CD4-positive, alpha-beta memory T cell (primary cell): ENCODE results near the gene EXOG. TPM values are rescaled to one million over a fixed set of nuclear protein-coding genes. Genes with fewer than 3 reads are reported as not detected.

ENCODE experiments used
- CTCF ChIA-PET: fragments of 350-600 bp; sonication (Branson Sonifier 250); formaldehyde crosslinking; loops from one replicate; lab custom pipeline; 2021; ENCODE audit warnings: inconsistent platforms; ENCODE audit not compliant: partially characterized antibody; lab: Charles Lee
- POLR2A ChIA-PET: fragments of 350-600 bp; sonication (Branson Sonifier 250); formaldehyde crosslinking; loops from one replicate; lab custom pipeline; 2021; ENCODE audit not compliant: partially characterized antibody; lab: Charles Lee
- DNase-seq, 5 donors: peaks; one replicate each; pipeline versions ENCODE4 v3.0.0 to v3.0.0-alpha.2; 2020 to 2022; ENCODE audit warnings: mixed read lengths in 1 of 5
- H3K27ac ChIP-seq: one replicate; pipeline ENCODE4 v1.7.0; 2013; ENCODE audit warnings: low read depth, low read length
- H3K27me3 ChIP-seq: 2 replicates; pipeline ENCODE4 v1.7.0; 2013; ENCODE audit warnings: mild to moderate bottlenecking, low read length, moderate library complexity; ENCODE audit not compliant: insufficient read depth
- H3K36me3 ChIP-seq: 2 replicates; pipeline ENCODE4 v1.7.0; 2013; ENCODE audit warnings: mild to moderate bottlenecking, low read length, moderate library complexity; ENCODE audit not compliant: insufficient read depth
- H3K4me1 ChIP-seq: 2 replicates; pipeline ENCODE4 v1.7.0; 2013; ENCODE audit warnings: mild to moderate bottlenecking, low read length, moderate library complexity; ENCODE audit not compliant: insufficient read depth
- H3K4me3 ChIP-seq, 2 donors: one replicate each; pipeline ENCODE4 v1.7.0; 2013; ENCODE audit warnings: low read length in 2 of 2, mild to moderate bottlenecking in 1 of 2
- H3K9me3 ChIP-seq, 2 donors: one replicate each; pipeline ENCODE4 v1.7.0; 2013; ENCODE audit warnings: low read length in 2 of 2, control low read depth in 1 of 2; ENCODE audit not compliant: control insufficient read depth in 1 of 2
- H3K27ac Mint-ChIP-seq, 7 donors: one replicate each; pipeline ENCODE4 v1.8.0; 2020 to 2021; ENCODE audit warnings: mixed read lengths in 7 of 7, mild to moderate bottlenecking in 6 of 7, inconsistent platforms in 3 of 7, moderate library complexity in 3 of 7
- H3K27me3 Mint-ChIP-seq, 2 donors: one replicate each; pipeline ENCODE4 v1.8.0; 2020 to 2021; ENCODE audit warnings: mixed read lengths in 2 of 2
- H3K36me3 Mint-ChIP-seq, 2 donors: one replicate each; pipeline ENCODE4 v1.8.0; 2020 to 2021; ENCODE audit warnings: mixed read lengths in 2 of 2, inconsistent platforms in 1 of 2, mild to moderate bottlenecking in 1 of 2
- H3K4me1 Mint-ChIP-seq, 4 donors: one replicate each; pipeline ENCODE4 v1.8.0; 2020 to 2021; ENCODE audit warnings: mixed read lengths in 4 of 4, mild to moderate bottlenecking in 1 of 4
- H3K4me3 Mint-ChIP-seq, 8 donors: one replicate each; pipeline ENCODE4 v1.8.0; 2020 to 2021; ENCODE audit warnings: mixed read lengths in 8 of 8, mild to moderate bottlenecking in 7 of 8, moderate library complexity in 6 of 8, inconsistent platforms in 3 of 8
- H3K9me3 Mint-ChIP-seq, 8 donors: one replicate each; pipeline ENCODE4 v1.8.0; 2020 to 2021; ENCODE audit warnings: mixed read lengths in 8 of 8, mild to moderate bottlenecking in 5 of 8, inconsistent platforms in 3 of 8, moderate library complexity in 1 of 8
- intact Hi-C: fragments of 100-400 bp; cut with micrococcal nuclease; formaldehyde crosslinking; loops from one replicate; pipeline ENCODE4 v1.15.1; 2023
- polyA plus RNA-seq, 2 donors: library from polyadenylated mRNA; unstranded; fragments of 300-500 nt; fragmentation: Illumina TruSeq; gene quantifications; one replicate each; pipeline ENCODE4 v1.2.3, GENCODE V29; 2021
- total RNA-seq, 2 experiments: library from RNA; stranded (reverse); gene quantifications; one replicate each; pipeline ENCODE4 v1.2.3, GENCODE V29; 2021

EXOG gene
- total and polyA plus RNA-seq, 4 experiments from 2014 or later: 2.6 to 33.3 (median 21.4) TPM

DNA sequence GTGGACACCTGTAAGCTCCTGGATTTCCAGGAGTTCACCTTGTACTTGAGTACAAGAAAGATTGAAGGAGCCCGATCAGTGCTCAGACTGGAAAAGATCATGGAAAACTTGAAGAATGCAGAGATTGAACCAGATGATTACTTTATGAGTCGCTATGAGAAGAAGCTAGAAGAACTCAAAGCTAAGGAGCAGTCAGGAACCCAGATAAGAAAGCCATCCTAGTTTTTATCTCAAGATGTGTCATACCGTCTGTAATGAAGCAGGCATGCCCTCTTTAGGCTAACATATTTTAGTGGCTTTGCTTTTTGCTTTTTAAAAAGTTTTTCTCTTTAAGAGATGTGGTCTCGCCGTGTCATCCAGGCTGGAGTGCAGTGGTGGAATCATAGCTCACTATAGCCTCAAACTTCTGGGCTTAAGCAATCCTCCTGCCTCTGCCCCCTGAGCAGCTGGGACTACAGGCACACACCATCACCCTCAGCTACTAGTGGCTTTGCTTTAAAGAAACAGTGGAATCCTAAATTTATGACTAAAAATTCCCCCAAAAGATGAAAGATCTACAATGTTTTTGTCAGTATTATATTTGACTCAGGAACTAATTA lies 28.1 kb downstream of the EXOG start:
- CTCF ChIA-PET: interaction anchor here (0.9 to 9.3 kb wide), 8 partner anchors 13 to 476 kb away, joined by 3 to 196 read pairs (median 5); partner anchors contain the start of gene EXOG
- intact Hi-C loops: no loop called here

DNA sequence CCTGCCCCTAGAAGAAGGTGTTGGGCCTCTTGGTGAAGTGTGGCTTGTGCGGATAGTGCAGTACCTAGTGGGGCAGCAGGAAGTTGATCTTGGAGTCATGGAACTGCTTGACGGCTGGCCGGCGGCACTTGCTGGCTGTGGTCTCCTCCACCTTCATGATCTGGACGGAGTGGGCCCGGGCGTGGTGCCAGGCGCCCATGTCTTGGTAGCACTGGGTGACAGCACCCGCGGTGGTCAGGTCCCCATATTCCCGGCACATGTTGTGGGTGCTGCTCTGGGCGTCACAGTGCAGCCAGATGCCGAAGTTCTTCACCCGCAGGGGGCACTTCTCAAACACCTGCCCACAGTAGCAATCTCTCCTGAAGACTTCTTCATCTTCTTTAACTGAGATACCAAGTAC lies 30.7 kb downstream of the EXOG start:
- Histone ChIP-seq H3K27ac (no peak overlapping the region), H3K4me1 (no peaks in the 10 kb centered on the region), H3K27me3 (no peaks in the 10 kb centered on the region), H3K36me3 (peaks cover 6% of the 10 kb centered on the region), H3K4me3 (no peak overlapping the region), H3K9me3 (no peaks in the 10 kb centered on the region)
- H3K4me3 Mint-ChIP-seq: no peak overlapping the region
- H3K27me3 Mint-ChIP-seq: no peaks in the 10 kb centered on the region
- ChIA-PET CTCF (interaction anchor here (1.3 to 9.3 kb wide), 3 partner anchors 108 to 473 kb away, joined by 3 to 196 read pairs (median 9); no protein-coding TSS in a partner anchor), POLR2A (no interaction called here)
- peaks cover 36 to 62% of the 10 kb centered on the region in 2 donors for H3K36me3 Mint-ChIP-seq
- DNase-seq: no peak
- H3K4me1 Mint-ChIP-seq: peaks cover 0 to 1% (median under 1%) of the 10 kb centered on the region in 4 donors
- intact Hi-C loops: no loop called here
- no peak overlapping the region for H3K27ac Mint-ChIP-seq
- no peaks in the 10 kb centered on the region for H3K9me3 Mint-ChIP-seq

More for the DNA sequence above, 28.1 kb downstream of the EXOG start:
- no peak overlapping the region for H3K27ac Mint-ChIP-seq
- H3K4me3 Mint-ChIP-seq: no peak overlapping the region
- peaks cover 19 to 26% (median 23%) of the 10 kb centered on the region in 4 donors for H3K4me1 Mint-ChIP-seq
- H3K36me3 Mint-ChIP-seq: peaks cover 32 to 50% of the 10 kb centered on the region in 2 donors
- no peaks in the 10 kb centered on the region for H3K27me3 Mint-ChIP-seq
- H3K4me3 ChIP-seq: no peak overlapping the region
- DNase-seq: no peak
- H3K36me3 ChIP-seq: peaks cover 6% of the 10 kb centered on the region
- no peaks in the 10 kb centered on the region for H3K9me3 ChIP-seq
- H3K27ac ChIP-seq: no peak overlapping the region
- POLR2A ChIA-PET: no interaction called here
- peaks cover 21% of the 10 kb centered on the region for H3K4me1 ChIP-seq
- no peaks in the 10 kb centered on the region for H3K27me3 ChIP-seq
- no peaks in the 10 kb centered on the region for H3K9me3 Mint-ChIP-seq

DNA sequence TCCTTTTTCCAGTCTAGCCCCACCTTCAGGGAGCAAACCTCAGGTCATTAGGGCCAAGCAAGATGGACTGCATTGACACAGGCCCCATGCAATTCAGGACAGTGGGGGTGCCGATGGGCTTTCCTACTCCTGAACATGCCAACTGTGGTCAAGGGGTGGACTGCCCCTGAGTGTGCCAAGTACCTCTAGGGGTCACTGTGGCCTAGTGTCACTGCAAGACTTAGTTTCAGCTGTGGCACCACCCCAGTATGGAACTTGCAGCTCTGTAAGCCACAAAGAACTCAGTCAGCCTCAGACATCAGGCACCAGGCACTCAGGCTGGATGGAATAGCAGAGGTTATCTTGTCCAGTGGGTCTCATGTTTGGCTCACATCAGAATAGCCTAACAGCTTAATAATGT lies 32.3 kb downstream of the EXOG start:
- POLR2A ChIA-PET: no interaction called here
- peaks cover 39 to 61% of the 10 kb centered on the region in 2 donors for H3K36me3 Mint-ChIP-seq
- H3K36me3 ChIP-seq: peaks cover 6% of the 10 kb centered on the region

DNA sequence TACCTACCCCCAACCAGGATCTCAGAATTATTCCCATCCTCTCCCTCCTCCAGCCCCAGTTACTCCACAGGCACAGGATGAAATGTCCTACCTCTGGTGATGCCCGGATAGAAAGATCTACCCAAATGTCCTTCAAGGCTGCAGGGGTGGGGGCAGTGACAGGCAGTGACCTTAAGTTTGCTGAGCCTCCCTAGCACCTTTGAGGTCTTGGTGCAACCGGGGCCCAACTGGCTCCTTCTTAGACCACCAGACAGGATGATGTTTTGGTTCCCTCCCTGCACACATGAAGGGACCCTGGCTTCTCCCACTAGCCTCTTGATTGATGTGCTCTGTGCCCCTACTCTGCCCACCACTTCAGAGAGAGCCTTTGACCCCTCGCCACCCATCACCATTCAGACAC lies 36.4 kb downstream of the EXOG start:
- Histone ChIP-seq H3K36me3 (no peaks in the 10 kb centered on the region), H3K4me1 (no peaks in the 10 kb centered on the region), H3K27ac (no peak overlapping the region), H3K27me3 (no peaks in the 10 kb centered on the region), H3K4me3 (no peak overlapping the region), H3K9me3 (no peaks in the 10 kb centered on the region)
- ChIA-PET POLR2A (no interaction called here), CTCF (interaction anchor here (1.3 to 4.0 kb wide), 2 partner anchors 11 to 53 kb away, joined by 3 to 19 read pairs; no protein-coding TSS in a partner anchor)
- Mint-ChIP-seq H3K4me1 (peaks cover 0 to 1% (median 0%) of the 10 kb centered on the region in 4 donors), H3K27ac (no peak overlapping the region), H3K4me3 (no peak overlapping the region), H3K9me3 (no peaks in the 10 kb centered on the region), H3K27me3 (no peaks in the 10 kb centered on the region), H3K36me3 (peaks cover 38 to 47% of the 10 kb centered on the region in 2 donors)
- intact Hi-C loops: no loop called here
- DNase-seq: no peak

More for the DNA sequence above, 32.3 kb downstream of the EXOG start:
- CTCF ChIA-PET: no interaction called here
- no peaks in the 10 kb centered on the region for H3K9me3 ChIP-seq
- H3K4me1 ChIP-seq: no peaks in the 10 kb centered on the region
- Mint-ChIP-seq H3K9me3 (no peaks in the 10 kb centered on the region), H3K27ac (no peak overlapping the region), H3K27me3 (no peaks in the 10 kb centered on the region), H3K4me3 (no peak overlapping the region), H3K4me1 (peaks cover 0 to 1% (median 0%) of the 10 kb centered on the region in 4 donors)
- H3K4me3 ChIP-seq: no peak overlapping the region
- H3K27me3 ChIP-seq: no peaks in the 10 kb centered on the region
- intact Hi-C loops: no loop called here
- no peak for DNase-seq
- no peak overlapping the region for H3K27ac ChIP-seq

DNA sequence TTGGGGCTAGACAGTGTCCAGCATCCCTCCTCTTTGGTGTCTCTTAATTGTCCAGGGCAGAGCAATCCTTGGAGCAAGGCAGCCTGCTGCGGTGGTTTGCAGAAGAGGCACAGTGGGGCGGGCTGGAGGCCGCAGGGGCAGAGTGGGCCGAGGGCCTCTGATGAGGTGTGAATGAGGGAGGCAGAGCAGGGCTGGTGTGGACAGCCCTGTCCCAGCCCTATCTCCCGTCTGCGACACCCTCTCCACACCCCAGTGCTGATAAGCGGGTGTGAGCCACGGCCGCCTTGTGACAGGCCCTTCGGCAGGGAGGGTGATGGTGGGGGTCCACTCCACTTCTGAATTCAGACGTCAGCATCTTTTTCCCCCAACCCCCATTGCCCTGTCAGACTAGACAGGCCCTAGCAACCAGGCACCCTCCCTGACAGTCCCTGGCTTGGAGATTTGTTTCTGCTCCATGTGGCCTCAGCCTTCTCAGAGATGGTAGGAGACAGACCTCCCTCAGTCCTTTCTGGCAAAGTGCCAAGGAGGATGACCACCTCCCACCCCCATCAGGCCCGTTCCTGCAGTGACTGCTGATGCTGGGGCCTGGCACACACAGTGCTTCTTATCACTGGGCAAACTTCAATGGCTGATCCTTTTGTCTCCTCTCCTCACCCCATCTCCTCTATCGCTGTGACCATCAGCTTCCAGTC lies 37.3 kb downstream of the EXOG start:
- Histone ChIP-seq H3K9me3 (no peaks in the 10 kb centered on the region), H3K4me3 (no peak overlapping the region), H3K27ac (no peak overlapping the region), H3K27me3 (no peaks in the 10 kb centered on the region), H3K4me1 (no peaks in the 10 kb centered on the region), H3K36me3 (no peaks in the 10 kb centered on the region)
- H3K27ac Mint-ChIP-seq: peak overlapping the region in 2 of 7 donors; percentile 43 to 83
- H3K4me1 Mint-ChIP-seq: no peaks in the 10 kb centered on the region
- no peak for DNase-seq
- ChIA-PET CTCF (interaction anchor here (2.0 to 4.0 kb wide), 2 partner anchors 12 kb away, joined by 11 to 19 read pairs; no protein-coding TSS in a partner anchor), POLR2A (no interaction called here)
- no peaks in the 10 kb centered on the region for H3K9me3 Mint-ChIP-seq
- no peaks in the 10 kb centered on the region for H3K27me3 Mint-ChIP-seq
- H3K4me3 Mint-ChIP-seq: no peak overlapping the region
- peaks cover 32 to 38% of the 10 kb centered on the region in 2 donors for H3K36me3 Mint-ChIP-seq
- intact Hi-C loops: no loop called here

DNA sequence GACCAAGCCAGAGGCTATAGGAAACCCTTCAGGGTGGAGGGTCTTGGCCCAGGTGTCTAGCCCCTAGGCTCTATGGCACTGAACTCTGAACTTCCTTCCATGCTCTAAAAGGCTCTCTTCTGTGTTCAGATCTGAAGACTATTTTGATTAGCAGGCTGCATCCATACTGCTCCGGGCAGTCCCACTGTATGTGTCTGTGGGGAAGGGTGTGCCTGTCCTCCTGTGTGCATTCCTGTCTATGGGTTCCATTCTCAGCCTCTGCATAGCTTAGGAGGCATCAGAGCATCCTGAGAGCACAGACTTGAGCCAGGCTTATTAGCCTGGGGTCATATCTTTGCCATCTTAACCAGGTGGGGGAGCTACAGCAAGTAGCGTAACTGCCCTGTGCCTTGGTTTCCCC lies 38.0 kb downstream of the EXOG start:
- POLR2A ChIA-PET: no interaction called here
- CTCF ChIA-PET: interaction anchor here (2.0 kb wide), 1 partner anchor 13 kb away, joined by 11 read pairs; no protein-coding TSS in a partner anchor
- peaks cover 0 to 1% (median 0%) of the 10 kb centered on the region in 4 donors for H3K4me1 Mint-ChIP-seq
- H3K27ac Mint-ChIP-seq: peak overlapping the region in 1 of 7 donors; percentile 83
- Histone ChIP-seq H3K4me3 (no peak overlapping the region), H3K27ac (no peak overlapping the region), H3K36me3 (no peaks in the 10 kb centered on the region), H3K27me3 (no peaks in the 10 kb centered on the region), H3K4me1 (no peaks in the 10 kb centered on the region), H3K9me3 (no peaks in the 10 kb centered on the region)
- no peak overlapping the region for H3K4me3 Mint-ChIP-seq
- intact Hi-C loops: no loop called here
- no peaks in the 10 kb centered on the region for H3K9me3 Mint-ChIP-seq
- H3K27me3 Mint-ChIP-seq: no peaks in the 10 kb centered on the region
- no peak for DNase-seq
- H3K36me3 Mint-ChIP-seq: peaks cover 33 to 37% of the 10 kb centered on the region in 2 donors

DNA sequence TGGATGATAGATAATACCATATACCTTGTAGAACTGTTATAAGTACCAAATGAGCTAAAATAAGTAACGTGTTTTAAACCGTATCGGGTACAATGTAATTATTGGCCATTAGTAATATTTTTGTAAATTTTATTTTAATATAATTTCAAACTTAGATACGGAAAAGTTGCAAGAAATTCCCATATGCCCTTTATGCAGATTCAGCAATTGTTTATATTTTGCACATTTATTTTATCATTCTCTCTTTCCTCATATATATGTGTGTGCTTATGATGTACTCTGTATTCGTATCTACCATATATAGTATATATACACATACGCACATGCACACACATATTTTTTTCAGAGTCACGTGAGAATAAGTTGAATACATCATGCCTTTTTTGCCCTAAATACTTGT lies 38.5 kb downstream of the EXOG start:
- no peaks in the 10 kb centered on the region for H3K27me3 ChIP-seq
- Mint-ChIP-seq H3K36me3 (peaks cover 34 to 37% of the 10 kb centered on the region in 2 donors), H3K27me3 (no peaks in the 10 kb centered on the region), H3K4me1 (peaks cover 0 to 2% (median 0%) of the 10 kb centered on the region in 4 donors), H3K27ac (no peak overlapping the region), H3K4me3 (no peak overlapping the region), H3K9me3 (no peaks in the 10 kb centered on the region)
- no peak overlapping the region for H3K27ac ChIP-seq
- ChIA-PET CTCF (interaction anchor here (2.0 kb wide), 1 partner anchor 13 kb away, joined by 11 read pairs; no protein-coding TSS in a partner anchor), POLR2A (no interaction called here)
- no peaks in the 10 kb centered on the region for H3K9me3 ChIP-seq
- no peak overlapping the region for H3K4me3 ChIP-seq
- no peaks in the 10 kb centered on the region for H3K36me3 ChIP-seq
- intact Hi-C loops: no loop called here
- no peaks in the 10 kb centered on the region for H3K4me1 ChIP-seq
- no peak for DNase-seq
